GM23338 (cell line): Measurements from ENCODE around the gene FHOD1. TPM values are rescaled to one million over a fixed set of nuclear protein-coding genes. Genes with fewer than 3 reads are reported as not detected.

Experiments
- ATAC-seq: fragments of 200-7000 bp; cut with Tn5 transposase; 3 replicates; pipeline ENCODE4 v1.9.1; 2020
- DNase-seq: peaks from one replicate; pipeline ENCODE4 v3.0.0-alpha.2; 2015; ENCODE audit warnings: low spot score
- H2AFZ ChIP-seq: fragments of 200-600 bp; sonication (generic); 2 replicates; pipeline ENCODE4 v1.8.0; 2016; ENCODE audit warnings: antibody characterized with exemption, mild to moderate bottlenecking, moderate library complexity
- H3F3A ChIP-seq: fragments of 200-600 bp; sonication (generic); replicated peaks from 2 replicates; pipeline ENCODE4 v1.8.0; 2017; ENCODE audit warnings: antibody characterized with exemption, mixed run types, low read depth
- H3K27ac ChIP-seq: fragments of 200-600 bp; sonication (generic); 2 replicates; pipeline ENCODE4 v1.6.1; 2016; ENCODE audit warnings: low read depth
- H3K27me3 ChIP-seq: fragments of 200-600 bp; sonication (generic); 2 replicates; pipeline ENCODE4 v1.8.0; 2016; ENCODE audit warnings: mild to moderate bottlenecking, mixed run types, moderate library complexity; ENCODE audit not compliant: insufficient read depth
- H3K36me3 ChIP-seq: fragments of 200-600 bp; sonication (generic); 2 replicates; pipeline ENCODE4 v1.8.0; 2016; ENCODE audit warnings: mild to moderate bottlenecking; ENCODE audit not compliant: insufficient read depth
- H3K4me1 ChIP-seq: fragments of 200-600 bp; sonication (generic); 2 replicates; pipeline ENCODE4 v1.8.0; 2016; ENCODE audit warnings: mild to moderate bottlenecking, moderate library complexity; ENCODE audit not compliant: insufficient read depth
- H3K4me2 ChIP-seq: fragments of 200-600 bp; sonication (generic); 2 replicates; pipeline ENCODE4 v1.7.1; 2017; ENCODE audit warnings: mixed run types
- H3K4me3 ChIP-seq: fragments of 200-600 bp; sonication (generic); 2 replicates; pipeline ENCODE4 v1.6.1; 2016; ENCODE audit warnings: mixed run types
- H3K79me2 ChIP-seq: fragments of 200-600 bp; sonication (generic); replicated peaks from 2 replicates; pipeline ENCODE4 v1.8.0; 2017; ENCODE audit warnings: mild to moderate bottlenecking; ENCODE audit not compliant: insufficient read depth
- H3K9me2 ChIP-seq: fragments of 200-600 bp; sonication (generic); 2 replicates; pipeline ENCODE4 v1.8.0; 2017; ENCODE audit not compliant: insufficient read depth
- H4K20me1 ChIP-seq: fragments of 200-600 bp; sonication (generic); replicated peaks from 2 replicates; pipeline ENCODE4 v1.8.0; 2017; ENCODE audit warnings: mild to moderate bottlenecking; ENCODE audit not compliant: insufficient read depth
- H3K27ac Mint-ChIP-seq: 2 replicates; pipeline ENCODE4 v1.8.0; 2020; ENCODE audit warnings: inconsistent platforms, mild to moderate bottlenecking, moderate library complexity, mixed read lengths
- H3K27me3 Mint-ChIP-seq: 3 replicates; pipeline ENCODE4 v1.8.0; 2022; ENCODE audit warnings: low read depth, mild to moderate bottlenecking, moderate library complexity, mixed read lengths, inconsistent platforms; ENCODE audit not compliant: insufficient read depth, poor library complexity
- H3K36me3 Mint-ChIP-seq: 3 replicates; pipeline ENCODE4 v1.8.0; 2021; ENCODE audit warnings: low read depth, mild to moderate bottlenecking, inconsistent platforms, moderate library complexity, mixed read lengths
- H3K4me1 Mint-ChIP-seq: 3 replicates; pipeline ENCODE4 v1.8.0; 2020; ENCODE audit warnings: mild to moderate bottlenecking, inconsistent platforms, mixed read lengths
- H3K4me3 Mint-ChIP-seq: 3 replicates; pipeline ENCODE4 v1.8.0; 2021; ENCODE audit warnings: moderate library complexity, mild to moderate bottlenecking, inconsistent platforms, mixed read lengths
- H3K9me3 Mint-ChIP-seq: 3 replicates; pipeline ENCODE4 v1.8.0; 2020; ENCODE audit warnings: moderate library complexity, mild to moderate bottlenecking, inconsistent platforms, mixed read lengths
- CREB1 ChIP-seq: fragments of 250-450 bp; sonication (Bioruptor Pico); IDR thresholded peaks from 2 replicates; pipeline ENCODE4 v1.5.0; 2020; ENCODE audit warnings: low read depth, mild to moderate bottlenecking, moderate library complexity
- EZH2phosphoT487 ChIP-seq: fragments of 200-600 bp; sonication (generic); IDR thresholded peaks from one replicate; pipeline ENCODE4 v1.8.1; 2018; ENCODE audit warnings: antibody characterized with exemption; ENCODE audit not compliant: unreplicated experiment
- STAT1 ChIP-seq: IDR thresholded peaks from one replicate; pipeline ENCODE4 v1.6.1; 2016; ENCODE audit warnings: antibody characterized with exemption; ENCODE audit not compliant: unreplicated experiment
- ZNF114 ChIP-seq: fragments of 250-450 bp; sonication (Bioruptor Pico); IDR thresholded peaks from 2 replicates; pipeline ENCODE4 v1.5.0; 2020; ENCODE audit warnings: mild to moderate bottlenecking, moderate library complexity
- polyA plus RNA-seq: library from polyadenylated mRNA; unstranded; fragments of >200 nt; fragmentation: Nextera tagmentation; extraction: Ambion mirVana; gene quantifications from 2 replicates; pipeline ENCODE4 v1.2.1, GENCODE V29; 2016
- total RNA-seq: library from RNA; depleted of rRNA; stranded (reverse); fragments of >200 nt; shearing (Covaris generic); gene quantifications from 2 replicates; pipeline ENCODE4 v1.2.3, GENCODE V29; 2014
- TF ChIP-seq, protein P1 (sequence below): IDR thresholded peaks from one replicate; pipeline ENCODE4 v1.6.1; 2018; ENCODE audit warnings: antibody characterized with exemption; ENCODE audit not compliant: unreplicated experiment
- TF ChIP-seq, protein P2 (sequence below): IDR thresholded peaks from 2 replicates; pipeline ENCODE4 v1.6.1; 2016; ENCODE audit warnings: antibody characterized with exemption

FHOD1 gene
- total and polyA plus RNA-seq, 2 experiments from 2014 or later = 26.2 to 52.7 TPM

DNA sequence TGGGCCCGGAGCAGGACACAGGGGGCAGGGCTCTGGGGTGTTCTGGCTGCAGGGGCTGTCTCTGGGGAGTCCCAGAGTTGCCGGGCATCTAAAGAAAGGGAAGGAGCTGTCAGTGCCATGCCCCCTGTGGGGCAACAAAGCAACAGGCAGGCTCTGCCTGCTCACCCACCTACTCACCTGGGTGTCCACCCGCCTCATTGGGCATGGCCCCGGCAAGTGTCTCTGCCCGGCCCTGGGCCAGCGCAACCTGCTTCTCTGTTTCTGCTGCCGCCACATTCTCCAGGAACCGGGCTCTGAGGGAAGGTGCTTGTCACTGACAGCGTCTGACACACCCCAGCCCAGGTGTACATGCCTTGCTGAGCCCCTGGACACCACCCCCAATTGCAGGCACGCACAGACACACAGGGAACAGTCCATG, 13.1 kb downstream of the FHOD1 start:
- Mint-ChIP-seq H3K27me3 (peaks cover 8% of the 10 kb centered on the region), H3K27ac (peak overlapping the region; percentile 62; the same call in 1 of the 2 replicates), H3K36me3 (peaks cover 70% of the 10 kb centered on the region), H3K4me1 (peaks cover 13% of the 10 kb centered on the region; the same call in 2 of the 3 replicates), H3K9me3 (no peaks in the 10 kb centered on the region; the same call in 2 of the 3 replicates), H3K4me3 (no peak overlapping the region)
- H3F3A ChIP-seq = 0 out of 2 replicates have a peak, but pooled peaks cover 9% of the 10 kb centered on the region
- H3K9me2 ChIP-seq = no peaks in the 10 kb centered on the region
- no peaks in the 10 kb centered on the region for H3K27me3 ChIP-seq
- no peak overlapping the region for H3K4me2 ChIP-seq
- no peak overlapping the region for H2AFZ ChIP-seq
- no peak overlapping the region for H3K4me3 ChIP-seq
- H3K27ac ChIP-seq = no peak overlapping the region
- no peak for TF ChIP-seq CREB1 (CRISPR knock-in tag)
- TF ChIP-seq, protein P1, sequence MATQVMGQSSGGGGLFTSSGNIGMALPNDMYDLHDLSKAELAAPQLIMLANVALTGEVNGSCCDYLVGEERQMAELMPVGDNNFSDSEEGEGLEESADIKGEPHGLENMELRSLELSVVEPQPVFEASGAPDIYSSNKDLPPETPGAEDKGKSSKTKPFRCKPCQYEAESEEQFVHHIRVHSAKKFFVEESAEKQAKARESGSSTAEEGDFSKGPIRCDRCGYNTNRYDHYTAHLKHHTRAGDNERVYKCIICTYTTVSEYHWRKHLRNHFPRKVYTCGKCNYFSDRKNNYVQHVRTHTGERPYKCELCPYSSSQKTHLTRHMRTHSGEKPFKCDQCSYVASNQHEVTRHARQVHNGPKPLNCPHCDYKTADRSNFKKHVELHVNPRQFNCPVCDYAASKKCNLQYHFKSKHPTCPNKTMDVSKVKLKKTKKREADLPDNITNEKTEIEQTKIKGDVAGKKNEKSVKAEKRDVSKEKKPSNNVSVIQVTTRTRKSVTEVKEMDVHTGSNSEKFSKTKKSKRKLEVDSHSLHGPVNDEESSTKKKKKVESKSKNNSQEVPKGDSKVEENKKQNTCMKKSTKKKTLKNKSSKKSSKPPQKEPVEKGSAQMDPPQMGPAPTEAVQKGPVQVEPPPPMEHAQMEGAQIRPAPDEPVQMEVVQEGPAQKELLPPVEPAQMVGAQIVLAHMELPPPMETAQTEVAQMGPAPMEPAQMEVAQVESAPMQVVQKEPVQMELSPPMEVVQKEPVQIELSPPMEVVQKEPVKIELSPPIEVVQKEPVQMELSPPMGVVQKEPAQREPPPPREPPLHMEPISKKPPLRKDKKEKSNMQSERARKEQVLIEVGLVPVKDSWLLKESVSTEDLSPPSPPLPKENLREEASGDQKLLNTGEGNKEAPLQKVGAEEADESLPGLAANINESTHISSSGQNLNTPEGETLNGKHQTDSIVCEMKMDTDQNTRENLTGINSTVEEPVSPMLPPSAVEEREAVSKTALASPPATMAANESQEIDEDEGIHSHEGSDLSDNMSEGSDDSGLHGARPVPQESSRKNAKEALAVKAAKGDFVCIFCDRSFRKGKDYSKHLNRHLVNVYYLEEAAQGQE = no peak
- TF ChIP-seq STAT1 = no peak
- TF ChIP-seq EZH2phosphoT487 = no peak
- H3K4me1 ChIP-seq = no peaks in the 10 kb centered on the region
- ATAC-seq = no peak
- H4K20me1 ChIP-seq = no peaks in the 10 kb centered on the region; the same call in 1 of the 2 replicates
- peaks cover 6% of the 10 kb centered on the region; the same call in 1 of the 2 replicates for H3K36me3 ChIP-seq
- no peak for DNase-seq
- no peaks in the 10 kb centered on the region for H3K79me2 ChIP-seq

GRCh38 chr16:67233596-67233995, 13.7 kb downstream of the FHOD1 start:
- H2AFZ ChIP-seq = no peak overlapping the region
- TF ChIP-seq, protein P2, sequence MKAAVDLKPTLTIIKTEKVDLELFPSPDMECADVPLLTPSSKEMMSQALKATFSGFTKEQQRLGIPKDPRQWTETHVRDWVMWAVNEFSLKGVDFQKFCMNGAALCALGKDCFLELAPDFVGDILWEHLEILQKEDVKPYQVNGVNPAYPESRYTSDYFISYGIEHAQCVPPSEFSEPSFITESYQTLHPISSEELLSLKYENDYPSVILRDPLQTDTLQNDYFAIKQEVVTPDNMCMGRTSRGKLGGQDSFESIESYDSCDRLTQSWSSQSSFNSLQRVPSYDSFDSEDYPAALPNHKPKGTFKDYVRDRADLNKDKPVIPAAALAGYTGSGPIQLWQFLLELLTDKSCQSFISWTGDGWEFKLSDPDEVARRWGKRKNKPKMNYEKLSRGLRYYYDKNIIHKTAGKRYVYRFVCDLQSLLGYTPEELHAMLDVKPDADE = no peak
- no peak for TF ChIP-seq EZH2phosphoT487
- no peak for TF ChIP-seq ZNF114 (CRISPR knock-in tag)
- H3K4me2 ChIP-seq = no peak overlapping the region
- H3K27ac ChIP-seq = no peak overlapping the region
- no peaks in the 10 kb centered on the region for H3K4me1 ChIP-seq
- H3K36me3 ChIP-seq = peaks cover 10% of the 10 kb centered on the region; the same call in 1 of the 2 replicates
- H3K36me3 Mint-ChIP-seq = peaks cover 71% of the 10 kb centered on the region
- no peak overlapping the region for H3K4me3 Mint-ChIP-seq
- H3K9me2 ChIP-seq = no peaks in the 10 kb centered on the region
- no peaks in the 10 kb centered on the region; the same call in 1 of the 2 replicates for H4K20me1 ChIP-seq
- H3K9me3 Mint-ChIP-seq = no peaks in the 10 kb centered on the region; the same call in 2 of the 3 replicates
- no peaks in the 10 kb centered on the region for H3K79me2 ChIP-seq
- H3K27me3 Mint-ChIP-seq = peaks cover 8% of the 10 kb centered on the region
- no peak for DNase-seq
- 0 out of 2 replicates have a peak, but pooled peaks cover 9% of the 10 kb centered on the region for H3F3A ChIP-seq
- no peak overlapping the region for H3K4me3 ChIP-seq
- ATAC-seq = no peak
- no peaks in the 10 kb centered on the region for H3K27me3 ChIP-seq
- H3K4me1 Mint-ChIP-seq = peaks cover 13% of the 10 kb centered on the region; the same call in 2 of the 3 replicates
- H3K27ac Mint-ChIP-seq = no peak overlapping the region
